IPS-15b (cell line): ENCODE measurements around the gene MOB1A.
A peak's percentile ranks its signal among the peaks of the same experiment; 100 is the strongest.

Experiments
- H3K27me3 ChIP-seq: one replicate; pipeline ENCODE4 v1.6.1; 2013; ENCODE audit warnings: low read length; ENCODE audit not compliant: control insufficient read depth, insufficient read depth
- H3K36me3 ChIP-seq: one replicate; pipeline ENCODE4 v1.6.1; 2013; ENCODE audit warnings: low read length; ENCODE audit not compliant: control insufficient read depth, insufficient read depth
- H3K4me1 ChIP-seq: one replicate; pipeline ENCODE4 v1.6.1; 2013; ENCODE audit warnings: mild to moderate bottlenecking, low read length; ENCODE audit not compliant: control insufficient read depth, insufficient read depth
- H3K4me3 ChIP-seq: one replicate; pipeline ENCODE4 v1.5.1; 2013; ENCODE audit warnings: low read depth, low read length
- H3K9ac ChIP-seq: one replicate; pipeline ENCODE4 v1.6.1; 2013; ENCODE audit warnings: low read depth, mild to moderate bottlenecking, low read length
- H3K9me3 ChIP-seq: one replicate; pipeline ENCODE4 v1.6.1; 2013; ENCODE audit warnings: mild to moderate bottlenecking, low read length; ENCODE audit not compliant: control insufficient read depth, insufficient read depth

The MOB1A gene

GRCh38 chr2:74174909-74175308 is 3.8 kb downstream of the MOB1A start:
- H3K36me3 ChIP-seq, result peaks cover 4% of the 10 kb centered on the region
- no peak overlapping the region for H3K4me3 ChIP-seq
- no peak overlapping the region for H3K9ac ChIP-seq
- no peaks in the 10 kb centered on the region for H3K27me3 ChIP-seq
- H3K4me1 ChIP-seq, result peaks cover 4% of the 10 kb centered on the region
- peaks cover 5% of the 10 kb centered on the region for H3K9me3 ChIP-seq

GRCh38 chr2:74168739-74169138 is 9.9 kb downstream of the MOB1A start:
- H3K9ac ChIP-seq, result no peak overlapping the region
- peaks cover 4% of the 10 kb centered on the region for H3K36me3 ChIP-seq
- no peaks in the 10 kb centered on the region for H3K27me3 ChIP-seq

GRCh38 chr2:74164761-74165160 is 13.9 kb downstream of the MOB1A start:
- Histone ChIP-seq H3K4me1 (no peaks in the 10 kb centered on the region), H3K9me3 (no peaks in the 10 kb centered on the region), H3K36me3 (peaks cover 12% of the 10 kb centered on the region), H3K9ac (no peak overlapping the region), H3K27me3 (no peaks in the 10 kb centered on the region), H3K4me3 (no peak overlapping the region)

More at GRCh38 chr2:74168739-74169138, 9.9 kb downstream of the MOB1A start:
- Histone ChIP-seq H3K4me3 (no peak overlapping the region), H3K9me3 (no peaks in the 10 kb centered on the region), H3K4me1 (no peaks in the 10 kb centered on the region)

GRCh38 chr2:74162951-74163350 is 15.7 kb downstream of the MOB1A start:
- Histone ChIP-seq H3K4me3 (no peak overlapping the region), H3K4me1 (no peaks in the 10 kb centered on the region), H3K27me3 (no peaks in the 10 kb centered on the region), H3K36me3 (peaks cover 16% of the 10 kb centered on the region), H3K9ac (no peak overlapping the region), H3K9me3 (no peaks in the 10 kb centered on the region)

- H3K4me1 ChIP-seq, result no peaks in the 10 kb centered on the region
- H3K4me3 ChIP-seq, result no peak overlapping the region
- H3K36me3 ChIP-seq, result peaks cover 18% of the 10 kb centered on the region
- H3K9ac ChIP-seq, result no peak overlapping the region
- no peaks in the 10 kb centered on the region for H3K27me3 ChIP-seq
- no peaks in the 10 kb centered on the region for H3K9me3 ChIP-seq
Observed at GRCh38 chr2:74155830-74156229, 22.8 kb downstream of the MOB1A start.

- no peaks in the 10 kb centered on the region for H3K27me3 ChIP-seq
- H3K9ac ChIP-seq, result no peak overlapping the region
- H3K4me3 ChIP-seq, result no peak overlapping the region
- peaks cover 6% of the 10 kb centered on the region for H3K4me1 ChIP-seq
- peaks cover 11% of the 10 kb centered on the region for H3K36me3 ChIP-seq
- no peaks in the 10 kb centered on the region for H3K9me3 ChIP-seq
Observed at GRCh38 chr2:74152954-74153353, 25.7 kb downstream of the MOB1A start.

- Histone ChIP-seq H3K4me1 (peaks cover 8% of the 10 kb centered on the region), H3K36me3 (peaks cover 9% of the 10 kb centered on the region), H3K4me3 (no peak overlapping the region), H3K9ac (no peak overlapping the region), H3K27me3 (no peaks in the 10 kb centered on the region), H3K9me3 (no peaks in the 10 kb centered on the region)
Observed at GRCh38 chr2:74149570-74150319, 28.9 kb downstream of the MOB1A start.

- Histone ChIP-seq H3K4me3 (no peak overlapping the region), H3K4me1 (peaks cover 8% of the 10 kb centered on the region), H3K36me3 (peaks cover 4% of the 10 kb centered on the region), H3K9me3 (no peaks in the 10 kb centered on the region), H3K27me3 (no peaks in the 10 kb centered on the region), H3K9ac (no peak overlapping the region)
Observed at GRCh38 chr2:74149247-74149525, 29.5 kb downstream of the MOB1A start.

- Histone ChIP-seq H3K9me3 (no peaks in the 10 kb centered on the region), H3K36me3 (peaks cover 4% of the 10 kb centered on the region), H3K4me3 (peak overlapping the region; percentile 88), H3K27me3 (no peaks in the 10 kb centered on the region), H3K4me1 (peaks cover 8% of the 10 kb centered on the region), H3K9ac (peak overlapping the region; percentile 91)
Observed at GRCh38 chr2:74148457-74149246, 30.0 kb downstream of the MOB1A start.

GRCh38 chr2:74147727-74148456 is 30.8 kb downstream of the MOB1A start, which contains the start of gene BOLA3:
TSS of gene BOLA3 (minus strand) at chr2:74147912. CDS start at chr2:74147874, 38 bp downstream.
- Histone ChIP-seq H3K36me3 (peaks cover 4% of the 10 kb centered on the region), H3K4me3 (peak within 1 kb of the TSS; percentile 91), H3K9ac (peak within 1 kb of the TSS; percentile 91), H3K4me1 (peaks cover 8% of the 10 kb centered on the region), H3K27me3 (no peaks in the 10 kb centered on the region), H3K9me3 (no peaks in the 10 kb centered on the region)

- Histone ChIP-seq H3K9ac (peak overlapping the region; percentile 84), H3K4me3 (peak overlapping the region; percentile 91), H3K9me3 (no peaks in the 10 kb centered on the region), H3K27me3 (no peaks in the 10 kb centered on the region), H3K36me3 (peaks cover 4% of the 10 kb centered on the region), H3K4me1 (peaks cover 8% of the 10 kb centered on the region)
Observed at GRCh38 chr2:74146929-74147726, 31.6 kb downstream of the MOB1A start.
